PFSK-1 (cell line): ENCODE data around the gene TTLL11.

Source experiments
- POLR2AphosphoS5 ChIP-seq: IDR thresholded peaks from 2 replicates; pipeline ENCODE4 v1.6.1; 2012; ENCODE audit warnings: low read depth, mild to moderate bottlenecking, control low read depth, low read length, moderate library complexity
- TAF1 ChIP-seq: IDR thresholded peaks from 2 replicates; pipeline ENCODE4 v1.6.1; 2012; ENCODE audit warnings: low read length, control low read depth, borderline replicate concordance; ENCODE audit not compliant: insufficient read depth
- TF ChIP-seq, protein P1 (sequence below), 2 experiments: IDR thresholded peaks; 2 replicates each; pipeline versions ENCODE4 v1.6.1 to v1.8.0; 2011 to 2012; ENCODE audit warnings: low read depth in 2 of 2, low read length in 2 of 2, control low read depth in 1 of 2, inconsistent platforms in 1 of 2, mild to moderate bottlenecking in 1 of 2, moderate library complexity in 1 of 2; ENCODE audit not compliant: insufficient read depth in 1 of 2

DNA sequence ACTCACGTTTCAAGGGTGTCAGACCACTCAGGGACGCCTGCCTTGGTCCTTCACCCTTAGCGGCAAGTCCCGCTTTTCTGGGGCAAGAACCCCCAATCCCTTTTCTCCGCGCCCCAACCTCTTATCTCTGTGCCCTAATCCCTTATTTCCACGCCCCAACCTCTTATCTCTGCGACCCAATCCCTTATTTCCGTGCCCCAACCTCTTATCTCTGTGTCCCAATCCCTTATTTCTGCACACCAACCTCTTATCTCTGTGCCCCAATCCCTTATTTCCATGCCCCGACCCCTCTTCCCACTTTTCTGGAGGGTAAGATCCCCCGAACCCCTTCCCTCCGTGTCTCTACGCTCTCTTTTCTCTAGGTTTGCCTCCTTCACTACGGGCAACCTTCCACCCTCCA is 302.3 kb downstream of the TTLL11 start:
- TF ChIP-seq POLR2AphosphoS5 (no peak), TAF1 (no peak)
- TF ChIP-seq, protein P1, sequence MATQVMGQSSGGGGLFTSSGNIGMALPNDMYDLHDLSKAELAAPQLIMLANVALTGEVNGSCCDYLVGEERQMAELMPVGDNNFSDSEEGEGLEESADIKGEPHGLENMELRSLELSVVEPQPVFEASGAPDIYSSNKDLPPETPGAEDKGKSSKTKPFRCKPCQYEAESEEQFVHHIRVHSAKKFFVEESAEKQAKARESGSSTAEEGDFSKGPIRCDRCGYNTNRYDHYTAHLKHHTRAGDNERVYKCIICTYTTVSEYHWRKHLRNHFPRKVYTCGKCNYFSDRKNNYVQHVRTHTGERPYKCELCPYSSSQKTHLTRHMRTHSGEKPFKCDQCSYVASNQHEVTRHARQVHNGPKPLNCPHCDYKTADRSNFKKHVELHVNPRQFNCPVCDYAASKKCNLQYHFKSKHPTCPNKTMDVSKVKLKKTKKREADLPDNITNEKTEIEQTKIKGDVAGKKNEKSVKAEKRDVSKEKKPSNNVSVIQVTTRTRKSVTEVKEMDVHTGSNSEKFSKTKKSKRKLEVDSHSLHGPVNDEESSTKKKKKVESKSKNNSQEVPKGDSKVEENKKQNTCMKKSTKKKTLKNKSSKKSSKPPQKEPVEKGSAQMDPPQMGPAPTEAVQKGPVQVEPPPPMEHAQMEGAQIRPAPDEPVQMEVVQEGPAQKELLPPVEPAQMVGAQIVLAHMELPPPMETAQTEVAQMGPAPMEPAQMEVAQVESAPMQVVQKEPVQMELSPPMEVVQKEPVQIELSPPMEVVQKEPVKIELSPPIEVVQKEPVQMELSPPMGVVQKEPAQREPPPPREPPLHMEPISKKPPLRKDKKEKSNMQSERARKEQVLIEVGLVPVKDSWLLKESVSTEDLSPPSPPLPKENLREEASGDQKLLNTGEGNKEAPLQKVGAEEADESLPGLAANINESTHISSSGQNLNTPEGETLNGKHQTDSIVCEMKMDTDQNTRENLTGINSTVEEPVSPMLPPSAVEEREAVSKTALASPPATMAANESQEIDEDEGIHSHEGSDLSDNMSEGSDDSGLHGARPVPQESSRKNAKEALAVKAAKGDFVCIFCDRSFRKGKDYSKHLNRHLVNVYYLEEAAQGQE (IDR thresholded peaks at IDR 0.05; ENCODE audit: insufficient read depth in 1 of 2, low read depth in 2 of 2, low read length in 2 of 2): no peak
